ENCODE results near the gene MID1.

DNA sequence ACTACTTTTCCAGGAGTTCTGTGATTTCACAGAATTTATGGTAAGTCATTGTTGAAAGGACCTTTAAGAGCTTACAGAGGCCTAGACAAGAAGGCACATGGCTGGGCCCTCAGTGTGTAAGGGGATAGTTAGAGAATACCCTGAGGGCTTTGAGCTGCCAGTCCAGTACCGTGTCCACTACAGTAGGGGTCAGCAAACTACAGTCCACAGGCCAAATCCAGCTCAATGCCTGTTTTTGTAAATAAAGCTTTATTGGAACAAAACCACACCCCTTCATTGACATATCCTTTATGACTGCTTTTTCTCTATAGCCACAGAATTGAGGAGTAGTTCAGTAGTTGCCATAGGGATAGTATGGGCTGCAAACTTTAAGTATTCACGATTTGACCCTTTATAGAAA lies 176.2 kb downstream of the MID1 start:
- TF ChIP-seq CTCF (IDR thresholded peaks at IDR 0.05; ENCODE audit: insufficient read depth, low read length, poor library complexity, severe bottlenecking) (no peak), EZH2phosphoT487 (conservative IDR thresholded peaks at IDR 0.05; ENCODE audit: low read length) (no peak)

Measured in SU-DHL-6 (cell line).